ENCODE measurements around the gene ACOXL.

The ACOXL gene

GRCh38 chr2:110955045-110955444, 222.7 kb downstream of the ACOXL start:
- no peak overlapping the region for H2BK12ac ChIP-seq (ENCODE audit: low read length)
- H3K23ac ChIP-seq (ENCODE audit: low read length): no peak overlapping the region
- H3K18ac ChIP-seq (ENCODE audit: low read length): no peak overlapping the region
- no peaks in the 10 kb centered on the region for H3K36me3 ChIP-seq (ENCODE audit: control insufficient read depth in 1 of 2, insufficient read depth in 2 of 2, low read length in 2 of 2)
- H3K9me3 ChIP-seq (ENCODE audit: insufficient read depth, low read depth, low read length): no peaks in the 10 kb centered on the region
- H3K27me3 ChIP-seq (ENCODE audit: insufficient read depth, low read length): no peaks in the 10 kb centered on the region
- H2AFZ ChIP-seq (ENCODE audit: insufficient read depth, low read length, poor library complexity): no peak overlapping the region
- no peak overlapping the region for H3K4me3 ChIP-seq (ENCODE audit: low read depth, low read length)
- H4K8ac ChIP-seq (ENCODE audit: low read depth, low read length): no peak overlapping the region
- H3K79me2 ChIP-seq (ENCODE audit: control insufficient read depth, insufficient read depth, low read length, poor library complexity): no peaks in the 10 kb centered on the region
- no peak overlapping the region for H2AK5ac ChIP-seq (ENCODE audit: low read length)
- DNase-seq: no peak
- no peak overlapping the region for H4K12ac ChIP-seq (ENCODE audit: low read depth, low read length)
- H3K4me2 ChIP-seq (ENCODE audit: low read length): no peak overlapping the region
- no peak overlapping the region for H2BK5ac ChIP-seq (ENCODE audit: low read depth, low read length, poor library complexity)
- H3K27ac ChIP-seq (ENCODE audit: low read depth, low read length): no peak overlapping the region
- no peaks in the 10 kb centered on the region for H3K4me1 ChIP-seq (ENCODE audit: control insufficient read depth in 1 of 2, insufficient read depth in 2 of 2, low read length in 2 of 2)
- H3K79me1 ChIP-seq (ENCODE audit: low read length): no peaks in the 10 kb centered on the region
- WGBS (ENCODE audit: extremely low coverage, insufficient coverage, insufficient read length): no CpG with 5 or more reads among the region's 2 CpGs
- H4K91ac ChIP-seq (ENCODE audit: low read depth, low read length): no peak overlapping the region
- H3K14ac ChIP-seq (ENCODE audit: low read length): no peak overlapping the region
- H2BK120ac ChIP-seq (ENCODE audit: insufficient read depth, low read length, poor library complexity): no peak overlapping the region
- H3K4ac ChIP-seq (ENCODE audit: low read depth, low read length): no peak overlapping the region
- no peak overlapping the region for H3K9ac ChIP-seq (ENCODE audit: low read length)

GRCh38 chr2:110955556-110955955, 223.2 kb downstream of the ACOXL start:
- Histone ChIP-seq H3K27ac (ENCODE audit: low read depth, low read length) (no peak overlapping the region), H3K9ac (ENCODE audit: low read length) (no peak overlapping the region), H3K79me2 (ENCODE audit: control insufficient read depth, insufficient read depth, low read length, poor library complexity) (no peaks in the 10 kb centered on the region), H3K79me1 (ENCODE audit: low read length) (no peaks in the 10 kb centered on the region), H3K4me2 (ENCODE audit: low read length) (no peak overlapping the region), H2AFZ (ENCODE audit: insufficient read depth, low read length, poor library complexity) (no peak overlapping the region), H3K27me3 (ENCODE audit: insufficient read depth, low read length) (no peaks in the 10 kb centered on the region), H2AK5ac (ENCODE audit: low read length) (no peak overlapping the region), H4K12ac (ENCODE audit: low read depth, low read length) (no peak overlapping the region), H4K8ac (ENCODE audit: low read depth, low read length) (no peak overlapping the region), H2BK120ac (ENCODE audit: insufficient read depth, low read length, poor library complexity) (no peak overlapping the region), H2BK12ac (ENCODE audit: low read length) (no peak overlapping the region), H3K4me3 (ENCODE audit: low read depth, low read length) (no peak overlapping the region), H3K23ac (ENCODE audit: low read length) (no peak overlapping the region), H3K4me1 (ENCODE audit: control insufficient read depth in 1 of 2, insufficient read depth in 2 of 2, low read length in 2 of 2) (no peaks in the 10 kb centered on the region), H3K14ac (ENCODE audit: low read length) (no peak overlapping the region), H4K91ac (ENCODE audit: low read depth, low read length) (no peak overlapping the region), H3K4ac (ENCODE audit: low read depth, low read length) (no peak overlapping the region), H3K18ac (ENCODE audit: low read length) (no peak overlapping the region), H3K36me3 (ENCODE audit: control insufficient read depth in 1 of 2, insufficient read depth in 2 of 2, low read length in 2 of 2) (no peaks in the 10 kb centered on the region), H2BK5ac (ENCODE audit: low read depth, low read length, poor library complexity) (no peak overlapping the region), H3K9me3 (ENCODE audit: insufficient read depth, low read depth, low read length) (no peaks in the 10 kb centered on the region)
- no peak for DNase-seq
- no CpG with 5 or more reads among the region's 3 CpGs for WGBS (ENCODE audit: extremely low coverage, insufficient coverage, insufficient read length)

- Histone ChIP-seq H3K14ac (ENCODE audit: low read length) (no peak overlapping the region), H2AK5ac (ENCODE audit: low read length) (no peak overlapping the region), H2BK5ac (ENCODE audit: low read depth, low read length, poor library complexity) (no peak overlapping the region), H3K36me3 (ENCODE audit: control insufficient read depth in 1 of 2, insufficient read depth in 2 of 2, low read length in 2 of 2) (no peaks in the 10 kb centered on the region), H3K4me3 (ENCODE audit: low read depth, low read length) (no peak overlapping the region), H3K79me1 (ENCODE audit: low read length) (no peaks in the 10 kb centered on the region), H4K12ac (ENCODE audit: low read depth, low read length) (no peak overlapping the region), H4K91ac (ENCODE audit: low read depth, low read length) (no peak overlapping the region), H3K4ac (ENCODE audit: low read depth, low read length) (no peak overlapping the region), H3K27me3 (ENCODE audit: insufficient read depth, low read length) (no peaks in the 10 kb centered on the region), H3K79me2 (ENCODE audit: control insufficient read depth, insufficient read depth, low read length, poor library complexity) (no peaks in the 10 kb centered on the region), H4K8ac (ENCODE audit: low read depth, low read length) (no peak overlapping the region), H2AFZ (ENCODE audit: insufficient read depth, low read length, poor library complexity) (no peak overlapping the region), H3K23ac (ENCODE audit: low read length) (no peak overlapping the region), H2BK12ac (ENCODE audit: low read length) (no peak overlapping the region), H3K9me3 (ENCODE audit: insufficient read depth, low read depth, low read length) (no peaks in the 10 kb centered on the region), H3K18ac (ENCODE audit: low read length) (no peak overlapping the region), H2BK120ac (ENCODE audit: insufficient read depth, low read length, poor library complexity) (no peak overlapping the region), H3K4me2 (ENCODE audit: low read length) (no peak overlapping the region), H3K9ac (ENCODE audit: low read length) (no peak overlapping the region), H3K27ac (ENCODE audit: low read depth, low read length) (no peak overlapping the region), H3K4me1 (ENCODE audit: control insufficient read depth in 1 of 2, insufficient read depth in 2 of 2, low read length in 2 of 2) (no peaks in the 10 kb centered on the region)
- DNase-seq: no peak
- no CpG with 5 or more reads among the region's 5 CpGs for WGBS (ENCODE audit: extremely low coverage, insufficient coverage, insufficient read length)
Measured at GRCh38 chr2:110957293-110957692, 224.9 kb downstream of the ACOXL start.

- Histone ChIP-seq H2BK120ac (ENCODE audit: insufficient read depth, low read length, poor library complexity) (no peak overlapping the region), H2AK5ac (ENCODE audit: low read length) (no peak overlapping the region), H3K4me1 (ENCODE audit: control insufficient read depth in 1 of 2, insufficient read depth in 2 of 2, low read length in 2 of 2) (no peaks in the 10 kb centered on the region), H3K14ac (ENCODE audit: low read length) (no peak overlapping the region), H4K12ac (ENCODE audit: low read depth, low read length) (no peak overlapping the region), H4K91ac (ENCODE audit: low read depth, low read length) (no peak overlapping the region), H3K36me3 (ENCODE audit: control insufficient read depth in 1 of 2, insufficient read depth in 2 of 2, low read length in 2 of 2) (no peaks in the 10 kb centered on the region), H3K4me2 (ENCODE audit: low read length) (no peak overlapping the region), H3K4ac (ENCODE audit: low read depth, low read length) (no peak overlapping the region), H3K27me3 (ENCODE audit: insufficient read depth, low read length) (no peaks in the 10 kb centered on the region), H2BK5ac (ENCODE audit: low read depth, low read length, poor library complexity) (no peak overlapping the region), H3K23ac (ENCODE audit: low read length) (no peak overlapping the region), H2BK12ac (ENCODE audit: low read length) (no peak overlapping the region), H3K18ac (ENCODE audit: low read length) (no peak overlapping the region), H3K79me2 (ENCODE audit: control insufficient read depth, insufficient read depth, low read length, poor library complexity) (no peaks in the 10 kb centered on the region), H3K9ac (ENCODE audit: low read length) (no peak overlapping the region), H4K8ac (ENCODE audit: low read depth, low read length) (no peak overlapping the region), H3K4me3 (ENCODE audit: low read depth, low read length) (no peak overlapping the region), H3K27ac (ENCODE audit: low read depth, low read length) (no peak overlapping the region), H2AFZ (ENCODE audit: insufficient read depth, low read length, poor library complexity) (no peak overlapping the region), H3K79me1 (ENCODE audit: low read length) (no peaks in the 10 kb centered on the region), H3K9me3 (ENCODE audit: insufficient read depth, low read depth, low read length) (no peaks in the 10 kb centered on the region)
- DNase-seq: no peak
- no CpG with 5 or more reads among the region's 6 CpGs for WGBS (ENCODE audit: extremely low coverage, insufficient coverage, insufficient read length)
Measured at GRCh38 chr2:110958346-110959119, 226.2 kb downstream of the ACOXL start.
